HG02759 (cell line): ENCODE data around the gene TNFRSF14.

Experiments used
- ATAC-seq: cut with Tn5 transposase; IDR thresholded peaks from one replicate; pipeline ENCODE4 v1.9.1; 2021; ENCODE audit warnings: mild to moderate bottlenecking, moderate library complexity; ENCODE audit not compliant: unreplicated experiment

Gene TNFRSF14

DNA sequence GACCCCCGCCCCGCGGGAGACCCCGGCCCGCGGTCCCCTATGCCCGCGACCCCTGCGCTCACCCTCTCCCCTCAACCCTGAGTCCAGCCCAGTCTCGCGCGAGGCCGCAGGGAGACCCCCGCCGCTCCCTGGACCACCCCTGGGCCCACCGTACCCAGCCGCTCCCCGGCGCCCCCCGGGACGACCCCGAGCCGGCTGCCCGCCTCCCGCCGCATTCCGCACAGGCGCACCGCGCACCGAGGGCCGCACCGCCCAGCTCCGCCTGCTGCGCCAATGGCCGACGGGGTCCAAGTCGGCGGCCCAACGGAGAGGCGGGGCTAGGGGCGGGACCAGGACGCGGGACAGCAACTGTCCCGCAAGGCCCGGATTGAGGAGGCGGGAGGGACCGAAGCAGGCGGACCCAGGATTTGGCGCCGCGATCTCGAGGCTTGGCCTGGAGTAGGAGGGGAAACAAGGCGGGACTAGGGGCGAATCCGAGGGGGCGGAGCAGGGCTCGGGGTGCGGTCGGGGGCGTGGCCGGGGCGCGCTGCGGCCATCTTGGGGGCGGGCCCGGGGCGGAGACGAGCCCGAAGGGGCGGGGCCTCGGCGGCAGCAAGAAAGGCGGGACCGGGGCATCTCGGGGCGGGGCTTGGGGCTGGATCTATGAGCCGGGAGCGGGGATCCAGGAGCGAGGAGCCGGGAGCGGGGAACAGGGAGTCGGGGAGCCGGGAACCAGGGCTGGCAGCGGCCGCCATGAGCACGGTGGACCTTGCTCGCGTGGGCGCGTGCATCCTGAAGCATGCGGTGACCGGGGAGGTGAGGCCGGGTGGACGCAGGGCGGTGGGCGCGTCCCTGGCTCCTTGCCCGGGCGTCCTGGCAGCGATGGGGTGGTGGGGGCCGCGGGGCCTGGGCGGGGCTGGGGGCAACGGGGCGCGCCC, 30.2 kb downstream of the TNFRSF14 start, which contains the start of gene PRXL2B:
Gene PRXL2B (plus strand): TSS at position 624 of the 917 bp plus-strand sequence. CDS start 109 bp downstream, at position 733.
- peak; percentile 78 for ATAC-seq

DNA sequence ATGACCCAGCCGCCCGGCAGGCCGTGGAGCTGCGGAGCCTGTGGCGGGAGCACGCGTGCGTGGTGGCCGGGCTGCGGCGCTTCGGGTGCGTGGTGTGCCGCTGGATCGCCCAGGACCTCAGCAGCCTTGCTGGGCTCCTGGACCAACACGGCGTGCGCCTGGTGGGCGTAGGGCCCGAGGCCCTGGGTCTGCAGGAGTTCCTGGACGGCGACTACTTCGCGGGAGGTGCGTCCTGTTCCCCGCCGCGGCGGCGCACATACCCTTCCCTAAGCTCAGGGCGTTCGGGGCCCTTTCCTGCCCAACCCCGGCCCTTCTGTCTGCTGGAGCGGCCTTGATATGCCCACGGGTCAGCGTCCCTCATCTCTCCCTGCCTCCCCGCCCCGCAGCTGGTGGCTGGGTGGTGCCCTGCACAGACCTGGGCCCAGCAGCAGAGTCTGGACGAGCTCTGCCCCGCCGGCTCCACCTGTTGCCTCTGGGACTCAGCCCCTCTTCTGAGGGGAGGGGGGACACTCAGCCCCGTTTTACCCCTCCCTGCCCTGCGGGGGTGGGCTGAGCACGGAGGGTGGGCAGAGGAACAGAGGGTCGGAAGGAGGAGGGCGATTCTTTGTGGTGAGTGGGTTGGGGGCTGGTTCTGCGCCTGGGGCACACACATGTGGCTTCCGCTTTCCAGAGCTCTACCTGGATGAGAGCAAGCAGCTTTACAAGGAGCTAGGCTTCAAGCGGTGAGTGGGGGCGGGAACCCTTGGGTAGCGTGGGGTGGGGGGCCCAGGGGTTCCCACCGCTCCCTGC, 31.1 kb downstream of the TNFRSF14 start:
- ATAC-seq = no peak

DNA sequence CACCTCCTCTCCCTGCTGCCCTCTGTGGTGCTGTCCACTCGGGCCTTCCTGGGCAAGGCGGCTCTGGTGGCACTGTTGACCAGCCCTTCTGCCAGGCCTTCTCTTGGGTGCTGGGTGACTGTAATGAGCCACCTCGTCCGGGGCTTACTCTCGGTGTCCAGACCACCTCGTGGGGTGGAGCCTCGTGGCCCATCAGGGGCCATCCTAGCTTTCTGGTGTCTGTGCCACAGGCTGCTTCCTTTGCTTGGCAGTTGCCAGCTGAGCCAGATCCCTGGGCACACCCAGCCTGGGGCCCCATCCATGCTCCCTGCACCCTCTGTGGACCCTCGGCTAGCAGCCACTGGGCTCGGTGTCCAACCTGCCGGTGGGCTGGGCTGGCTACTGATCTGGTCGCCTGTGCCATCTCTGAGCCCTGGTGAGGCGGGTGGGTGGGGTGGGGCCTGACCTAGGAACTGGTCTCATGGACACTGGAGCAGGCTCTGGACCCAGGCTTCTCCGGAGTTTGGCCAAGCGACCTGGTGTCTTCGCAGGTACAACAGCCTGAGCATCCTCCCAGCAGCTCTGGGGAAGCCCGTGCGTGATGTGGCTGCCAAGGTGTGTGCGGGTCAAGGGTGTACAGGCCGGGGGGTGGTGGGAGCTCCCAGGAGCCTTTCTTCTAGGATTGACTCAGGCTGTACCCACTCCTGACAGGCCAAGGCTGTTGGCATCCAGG, 31.8 kb downstream of the TNFRSF14 start:
- ATAC-seq = no peak

DNA sequence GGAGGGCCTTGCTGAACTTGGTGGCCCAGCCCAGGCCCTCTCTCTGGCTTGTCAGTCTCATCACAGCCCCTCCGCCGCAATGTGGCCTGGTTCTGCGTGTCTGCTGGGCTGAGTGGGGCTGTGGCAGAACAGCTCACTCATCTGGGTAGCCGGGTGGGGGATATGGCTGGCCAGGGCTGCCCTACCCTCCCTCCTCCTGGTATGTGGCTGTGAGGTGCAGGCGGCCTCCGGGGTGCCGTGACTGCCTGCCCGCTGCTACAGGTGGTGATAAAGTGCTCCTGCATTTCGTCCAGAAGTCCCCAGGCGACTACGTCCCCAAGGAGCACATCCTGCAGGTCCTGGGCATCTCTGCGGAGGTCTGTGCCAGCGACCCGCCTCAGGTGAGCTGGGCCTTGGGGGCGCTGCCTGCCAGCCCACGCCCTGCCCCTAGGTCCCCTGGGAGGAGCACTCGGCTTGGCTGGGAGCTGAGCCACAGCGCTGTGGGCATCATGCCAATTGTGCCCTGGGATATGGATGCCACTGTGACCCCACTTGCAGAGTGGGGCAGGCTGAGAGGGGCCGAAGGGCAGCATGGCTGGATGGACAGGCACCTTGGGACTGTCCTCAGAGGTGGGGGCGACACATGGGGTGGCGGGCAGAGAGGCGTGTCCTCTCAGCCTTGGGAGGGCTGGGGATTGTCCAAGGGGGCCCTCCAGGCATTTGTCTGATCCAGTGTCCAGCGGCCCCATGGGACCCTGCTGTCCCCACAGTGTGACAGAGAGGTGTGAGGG, 32.7 kb downstream of the TNFRSF14 start:
- ATAC-seq = no peak

DNA sequence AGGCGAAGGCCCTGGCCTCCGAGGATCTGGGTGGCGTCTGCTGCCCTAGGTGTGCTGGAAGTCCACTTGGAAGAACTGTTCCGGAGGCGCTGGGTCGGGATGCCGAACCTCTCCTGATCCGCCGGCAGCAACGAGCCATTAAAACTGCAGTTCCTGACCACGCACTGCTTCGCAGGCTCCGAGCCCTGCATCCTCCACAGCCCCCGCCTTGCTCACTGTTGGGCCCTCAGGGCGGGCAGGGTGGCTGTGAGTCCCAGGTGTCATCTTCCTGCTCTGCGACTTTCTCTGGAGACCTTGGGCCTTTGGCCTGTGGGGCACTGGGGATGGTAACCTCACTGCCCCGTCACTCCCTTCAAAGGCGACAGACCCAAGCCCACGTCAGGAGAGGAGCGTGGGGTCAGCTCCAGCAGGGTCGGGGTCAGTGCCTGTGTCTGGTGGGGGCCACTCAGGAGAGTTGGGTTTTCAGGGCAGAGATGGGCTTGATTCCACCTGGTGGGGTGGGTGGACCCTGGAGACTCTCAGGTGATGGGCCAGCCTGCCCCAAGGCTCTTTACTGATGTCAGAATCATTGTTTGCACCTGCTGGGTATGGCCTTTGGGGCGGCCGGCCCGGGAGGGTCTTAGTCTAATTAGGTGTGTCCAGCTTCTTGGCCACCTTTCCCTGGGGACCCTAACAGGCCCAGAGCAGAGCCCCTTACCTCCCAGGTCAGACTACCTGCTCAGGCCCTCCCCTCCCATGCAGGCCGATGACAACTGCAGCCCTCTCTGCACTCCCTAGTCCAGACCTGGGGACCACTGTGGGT, 33.5 kb downstream of the TNFRSF14 start:
- ATAC-seq = no peak

DNA sequence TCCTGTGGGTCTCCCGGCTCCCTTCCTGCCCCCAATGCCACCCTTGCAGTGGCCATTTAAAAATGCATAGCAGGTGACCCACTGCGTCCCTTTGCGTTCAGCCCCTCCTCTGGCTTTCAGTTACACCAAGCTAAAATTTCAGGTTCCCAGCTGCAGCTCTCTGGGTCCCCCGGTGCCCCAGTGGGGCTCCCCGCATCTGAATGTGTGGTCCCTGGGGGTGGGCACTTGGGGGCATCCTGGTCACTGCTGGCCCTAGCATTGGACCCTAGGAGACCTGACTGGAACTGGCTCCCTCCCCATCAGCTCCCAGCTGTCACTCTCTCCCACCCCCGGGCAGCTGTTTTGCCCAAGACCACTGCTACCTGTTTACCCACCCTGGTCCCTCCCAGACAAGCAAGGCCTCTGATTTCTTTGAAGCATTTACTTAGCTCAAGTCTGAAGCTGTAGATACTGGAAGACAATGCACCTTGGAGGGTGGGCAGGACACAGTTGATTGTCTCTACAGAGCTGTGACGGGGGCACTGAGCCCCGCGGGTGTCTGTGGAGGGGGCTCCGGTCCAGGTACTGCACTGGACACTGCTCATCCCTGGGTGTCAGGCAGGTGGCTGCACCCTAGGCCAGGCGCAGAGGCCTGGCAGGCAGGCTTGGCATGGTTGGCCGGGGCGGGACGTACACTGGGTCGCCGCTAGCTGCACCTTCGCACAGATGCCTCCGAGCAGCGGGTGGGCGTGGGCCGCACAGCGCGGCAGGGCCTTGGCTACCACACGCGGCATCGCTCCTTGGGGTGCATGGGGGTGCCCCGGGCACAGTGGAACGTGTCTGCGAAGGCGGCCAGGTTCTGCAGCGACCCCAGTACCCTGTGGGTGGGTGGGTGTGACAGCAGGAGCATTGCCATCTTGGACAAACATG, 34.3 kb downstream of the TNFRSF14 start:
- no peak for ATAC-seq

DNA sequence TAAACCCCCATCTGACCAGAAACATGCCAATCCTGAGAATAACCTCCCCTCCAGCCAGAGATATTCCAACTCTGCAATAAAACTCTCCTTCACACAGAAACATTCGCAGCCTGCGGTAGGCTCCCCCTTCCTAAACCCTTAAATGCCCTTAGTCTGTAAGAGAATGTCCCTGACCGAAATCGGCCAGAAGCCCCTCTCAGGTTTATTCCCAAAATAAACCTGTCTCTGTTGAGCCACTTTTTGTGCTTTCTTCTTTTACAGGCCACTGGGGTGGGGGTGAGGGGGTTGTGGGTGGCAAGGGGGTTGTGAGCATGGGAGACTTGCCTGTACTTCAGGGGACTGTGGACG, 35.0 kb downstream of the TNFRSF14 start:
- ATAC-seq = no peak

DNA sequence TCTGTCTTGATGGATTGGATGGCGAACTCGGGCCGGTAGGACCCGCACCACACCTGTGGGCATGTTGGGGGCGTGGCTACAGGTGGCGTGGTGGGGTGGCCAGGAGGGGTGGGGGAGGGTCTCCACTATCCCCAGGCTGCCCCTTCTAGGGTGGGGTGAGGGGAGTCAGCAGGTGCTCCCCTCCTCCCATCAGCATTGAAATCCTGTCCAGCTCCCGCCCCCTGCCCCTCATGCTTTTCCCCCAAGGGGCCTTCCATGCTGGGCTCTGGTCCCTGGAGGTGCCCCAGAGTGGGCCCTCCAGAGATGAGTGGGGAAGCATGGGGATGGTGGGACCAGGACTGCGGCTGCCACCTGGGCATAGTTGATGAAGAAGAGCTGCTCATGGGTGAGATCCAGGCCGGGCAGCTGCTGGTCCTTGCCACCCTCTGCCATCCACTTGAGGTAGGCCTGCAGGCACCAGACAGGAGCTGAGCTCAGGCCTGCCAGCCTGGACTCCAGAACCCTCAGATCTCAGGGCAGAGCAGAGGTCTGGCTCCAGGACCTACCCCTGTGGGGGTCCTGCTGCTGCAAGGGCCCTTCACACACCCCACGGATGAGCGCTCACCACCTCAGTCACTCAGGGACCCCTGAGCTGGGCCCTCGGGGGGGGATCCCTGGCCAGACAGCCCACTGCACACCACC, 35.5 kb downstream of the TNFRSF14 start:
- ATAC-seq = no peak

DNA sequence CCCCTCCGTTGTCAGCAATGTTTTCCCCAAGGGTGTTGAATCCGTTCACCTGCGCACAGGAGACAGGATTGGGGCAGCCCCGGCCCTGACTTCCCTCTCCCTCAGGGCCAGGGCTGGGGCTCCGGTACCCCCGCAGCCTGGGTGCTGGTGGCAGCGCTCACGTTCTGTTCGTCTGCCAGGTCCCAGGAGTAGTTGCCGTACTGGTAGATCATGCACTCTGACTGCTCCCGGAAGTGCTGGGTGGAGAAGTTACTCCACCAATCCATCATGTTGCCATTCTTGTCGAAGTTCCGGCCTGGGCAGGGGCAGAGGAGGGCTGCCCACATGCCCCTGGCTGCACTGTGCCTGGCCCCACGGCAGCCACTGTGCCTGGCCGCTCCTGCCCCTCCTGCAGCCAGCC, 36.5 kb downstream of the TNFRSF14 start:
- ATAC-seq = no peak

DNA sequence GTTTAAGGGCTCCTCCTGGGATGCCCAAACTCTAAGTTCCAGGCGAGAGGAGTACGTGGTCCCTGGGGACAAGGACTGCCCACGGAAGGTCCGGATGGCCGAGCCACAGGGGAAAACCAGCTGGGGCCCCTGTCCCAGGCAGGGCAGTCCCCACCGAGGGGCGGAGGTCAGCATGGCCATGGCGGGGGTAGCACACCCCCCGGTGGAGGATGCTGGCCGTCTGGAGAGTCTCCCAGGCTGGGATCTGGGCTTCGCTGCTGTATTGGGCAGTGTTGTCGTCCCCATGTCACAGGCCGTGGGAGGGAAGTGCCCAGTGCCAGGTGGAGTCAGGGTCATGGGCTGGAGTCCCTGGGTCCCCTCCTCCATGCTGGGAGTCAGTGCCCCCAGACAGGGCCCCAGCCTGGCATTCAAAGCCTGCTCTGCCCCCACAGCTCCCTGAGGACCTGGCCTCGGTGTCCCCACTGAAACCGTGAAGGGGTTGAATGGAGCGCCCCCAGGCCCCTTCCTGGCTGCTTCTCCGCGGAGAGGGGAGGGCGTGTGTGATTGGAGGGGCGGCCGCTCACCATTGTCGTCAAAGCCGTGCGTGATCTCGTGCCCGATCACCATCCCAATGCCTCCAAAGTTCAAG, 37.2 kb downstream of the TNFRSF14 start:
- ATAC-seq = no peak

DNA sequence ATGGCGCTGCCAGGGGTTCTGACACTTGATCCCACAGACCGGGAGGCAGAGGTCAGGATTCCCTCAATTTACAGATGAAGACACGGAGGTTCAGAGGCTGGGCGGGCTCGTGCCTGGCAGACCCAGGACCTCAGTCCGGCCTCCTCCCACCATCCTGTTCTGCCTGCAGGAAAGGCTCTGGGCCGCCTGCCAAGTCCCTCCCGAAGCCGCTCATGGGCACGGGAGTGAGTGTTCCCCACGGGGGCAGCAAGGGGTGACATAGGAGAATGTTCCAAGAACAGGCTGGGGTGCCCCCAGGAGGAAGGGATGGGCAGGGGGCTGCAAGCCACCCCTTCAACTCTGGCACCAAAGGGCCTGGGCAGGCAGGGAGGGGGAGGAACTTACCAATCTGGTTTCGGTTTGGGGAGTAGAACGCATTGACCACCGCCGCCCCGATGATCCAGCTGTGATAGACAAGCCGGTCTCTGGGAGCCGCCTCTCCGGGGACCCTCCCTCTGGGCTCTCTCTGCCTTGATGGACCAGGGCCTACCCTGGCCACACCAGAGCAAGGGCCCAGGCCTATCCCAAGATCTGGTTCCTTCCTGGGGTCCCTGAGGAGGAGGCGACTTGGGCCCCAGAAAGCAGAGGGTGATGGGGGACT, 38.0 kb downstream of the TNFRSF14 start:
- ATAC-seq = no peak

DNA sequence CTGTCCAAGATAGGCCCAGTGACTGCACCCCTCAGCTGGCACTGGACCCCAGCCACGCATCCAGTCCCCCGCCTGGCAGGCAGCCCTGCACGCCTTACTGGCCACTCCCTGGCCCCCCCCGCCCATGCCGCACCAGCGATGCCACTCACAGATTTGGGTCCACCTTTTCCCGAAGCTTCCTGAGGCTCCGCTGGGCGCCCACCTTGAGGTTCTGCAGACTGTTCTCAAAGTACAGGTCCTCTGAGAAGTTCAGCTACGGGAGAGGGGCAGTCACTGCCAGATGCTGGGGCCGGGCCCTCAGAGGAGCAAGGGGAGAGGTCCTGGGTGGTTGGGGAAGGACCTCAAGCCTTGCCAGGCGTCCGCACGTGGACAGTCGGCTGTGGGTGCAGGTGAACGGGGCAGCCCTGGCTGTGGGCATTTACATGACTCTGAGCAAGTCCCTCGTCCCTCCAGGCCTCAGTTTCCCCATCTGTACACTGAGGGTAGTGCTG, 38.5 kb downstream of the TNFRSF14 start:
- no peak for ATAC-seq

DNA sequence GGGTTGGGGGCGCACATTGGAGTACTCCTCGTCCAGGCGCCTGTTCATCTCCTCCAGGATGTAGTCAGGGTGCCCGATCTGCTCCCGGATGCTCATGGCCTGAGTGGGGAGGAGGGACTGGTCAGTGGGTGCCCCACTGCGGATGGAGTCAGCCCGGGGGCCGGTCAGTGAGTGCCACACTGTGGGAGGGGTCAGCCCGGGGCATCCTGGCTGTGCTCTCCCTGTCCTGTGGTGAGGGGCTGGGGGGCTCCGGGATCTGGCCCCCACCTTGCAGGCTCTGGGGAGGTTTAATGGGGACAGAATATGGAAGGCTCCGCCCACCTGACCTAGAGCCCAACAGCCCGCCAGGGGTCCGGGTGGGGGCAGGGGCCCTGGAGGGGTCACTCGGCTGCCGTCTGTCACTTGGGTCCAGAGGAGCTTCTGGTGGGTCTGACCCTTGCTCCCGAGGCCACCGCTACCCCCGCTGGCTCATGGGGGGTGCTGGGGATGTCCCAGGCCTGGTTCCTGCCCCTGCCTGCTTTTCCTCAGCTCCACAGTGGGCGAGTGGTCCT, 39.2 kb downstream of the TNFRSF14 start:
- ATAC-seq = no peak

DNA sequence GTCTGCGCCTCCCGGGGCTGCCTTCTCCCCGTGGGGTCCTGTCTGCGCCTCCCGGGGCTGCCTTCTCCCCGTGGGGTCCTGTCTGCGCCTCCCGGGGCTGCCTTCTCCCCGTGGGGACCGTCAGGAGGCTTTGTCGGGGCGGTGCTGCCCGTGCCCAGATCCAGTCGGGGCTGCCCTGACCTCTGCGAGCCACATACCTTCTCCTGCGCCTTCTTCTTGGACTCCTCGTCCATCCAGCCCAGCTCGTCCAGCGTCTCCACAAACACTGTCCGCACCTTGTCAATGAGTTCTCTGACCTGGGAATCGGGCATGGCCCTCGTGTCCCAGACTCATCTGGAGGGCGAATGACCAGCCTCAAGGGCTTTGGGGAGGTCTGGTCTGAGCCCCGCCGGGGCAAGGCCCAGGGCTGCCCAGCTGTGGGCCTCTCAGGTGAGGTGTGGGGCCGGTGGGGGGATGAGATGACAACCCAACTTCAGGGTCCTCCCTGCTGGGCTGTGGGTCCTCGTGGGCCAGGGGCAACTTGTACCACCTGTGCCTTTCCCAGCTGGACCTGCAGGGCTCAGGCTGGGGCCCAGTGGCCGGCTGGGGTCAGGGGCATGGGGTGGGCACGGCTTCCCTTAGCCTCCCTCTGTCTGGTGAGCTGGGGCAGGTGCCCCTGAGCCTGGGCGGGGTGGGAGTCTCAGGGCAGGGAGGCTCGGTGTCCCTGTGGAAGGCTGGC, 39.8 kb downstream of the TNFRSF14 start:
- ATAC-seq = no peak

DNA sequence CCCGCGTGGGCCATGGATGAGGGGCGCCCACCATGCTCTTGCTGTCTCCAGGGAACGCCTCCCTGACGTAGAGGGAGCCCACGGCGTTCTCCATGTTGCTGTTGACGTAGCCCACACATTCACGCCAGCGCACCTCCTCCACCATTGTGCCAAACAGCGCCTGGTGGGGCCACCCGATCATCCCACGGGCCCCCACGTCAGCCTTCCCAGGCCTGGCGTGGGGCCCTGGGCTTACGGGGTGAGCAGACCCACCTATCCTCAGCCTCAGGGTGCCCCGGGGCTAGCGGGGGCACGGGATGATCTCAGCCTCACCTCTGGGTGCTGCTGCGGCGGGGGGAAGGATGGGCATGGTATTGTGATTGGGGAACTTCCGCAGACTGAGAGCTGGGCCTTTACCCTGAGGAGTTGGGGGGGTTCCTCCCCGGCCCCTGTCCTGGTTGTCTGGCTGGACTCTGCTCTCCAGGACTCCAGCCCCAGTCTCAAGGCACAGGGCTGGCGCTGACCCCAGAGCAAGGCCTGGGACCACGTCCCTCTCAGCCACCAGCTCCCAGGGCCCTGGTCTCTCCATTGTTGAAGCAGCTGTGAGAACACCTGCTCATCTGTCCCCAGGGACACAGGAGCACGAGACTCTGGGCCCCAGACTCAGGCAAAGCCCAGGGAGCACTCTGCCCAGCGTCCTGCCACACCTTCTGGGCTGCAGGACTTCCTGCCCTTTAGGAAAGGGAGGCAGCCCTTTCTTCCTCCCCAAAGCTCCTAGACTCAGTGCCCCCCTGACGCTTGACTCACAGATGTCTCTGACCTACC, 40.6 kb downstream of the TNFRSF14 start:
- ATAC-seq = no peak
